Activated CD8-positive, alpha-beta memory T cell treated with anti-CD3 and anti-CD28 coated beads for 36 hours (primary cell): ENCODE data around the gene TSGA10. TPM values are rescaled to one million over a fixed set of nuclear protein-coding genes. Genes with fewer than 3 reads are reported as not detected.
"Not testable (repeated sequence)": the region's sequence is repeated elsewhere in the genome, so short reads cannot be mapped to it uniquely, and the experiment has no call there.

Experiments
- CTCF ChIA-PET: fragments of 350-600 bp; sonication (Branson Sonifier 250); formaldehyde crosslinking; loops from one replicate; lab custom pipeline; 2021; ENCODE audit warnings: antibody characterized with exemption; lab: Charles Lee
- POLR2A ChIA-PET: fragments of 350-600 bp; sonication (Branson Sonifier 250); formaldehyde crosslinking; loops from one replicate; lab custom pipeline; 2021; ENCODE audit warnings: antibody characterized with exemption; lab: Charles Lee
- total RNA-seq, 2 experiments: library from RNA; stranded (reverse); gene quantifications; one replicate each; pipeline ENCODE4 v1.2.3, GENCODE V29; 2021

Gene TSGA10
- total RNA-seq, 2 experiments from 2014 or later, result 4.7 to 7.1 TPM

- CTCF ChIA-PET, result interaction anchor here (1.3 kb wide), 1 partner anchor 10 kb away, joined by 4 read pairs; no protein-coding TSS in a partner anchor
- POLR2A ChIA-PET, result interaction anchor here (0.5 to 0.7 kb wide), 2 partner anchors 11 to 18 kb away, joined by 3 to 4 read pairs; partner anchors contain the start of genes LIPT1 and TSGA10
Measured at GRCh38 chr2:99166218-99166617, 11.5 kb upstream of the TSGA10 start.

GRCh38 chr2:99159594-99159993 is 4.9 kb upstream of the TSGA10 start:
- ChIA-PET POLR2A (no interaction called here), CTCF (no interaction called here)

GRCh38 chr2:99158599-99158998 is 3.9 kb upstream of the TSGA10 start:
- ChIA-PET POLR2A (no interaction called here), CTCF (no interaction called here)

GRCh38 chr2:99156891-99157290 is 2.1 kb upstream of the TSGA10 start:
- ChIA-PET POLR2A (no interaction called here), CTCF (interaction anchor here (1.6 kb wide), 1 partner anchor 10 kb away, joined by 4 read pairs; no protein-coding TSS in a partner anchor)

- POLR2A ChIA-PET, result interaction anchor here (1.0 to 2.5 kb wide), 3 partner anchors 12 to 15 kb away, joined by 3 to 20 read pairs (median 5); partner anchors contain the start of gene C2orf15
- CTCF ChIA-PET, result interaction anchor here (0.9 to 2.5 kb wide), 2 partner anchors 13 to 19 kb away, joined by 3 to 11 read pairs; partner anchors contain the start of gene C2orf15
Measured at GRCh38 chr2:99153921-99154604, 679 bp downstream of the TSGA10 start.

GRCh38 chr2:99152199-99152895 is 2.4 kb downstream of the TSGA10 start:
- POLR2A ChIA-PET, result no interaction called here

GRCh38 chr2:99150706-99151105 is 4.0 kb downstream of the TSGA10 start:
- ChIA-PET CTCF (no interaction called here), POLR2A (no interaction called here)

More at GRCh38 chr2:99152199-99152895, 2.4 kb downstream of the TSGA10 start:
- CTCF ChIA-PET, result no interaction called here

GRCh38 chr2:99141110-99142108 is 13.3 kb downstream of the TSGA10 start, which contains the start of gene C2orf15:
Gene C2orf15, plus strand, starts transcription at chr2:99141707. Its CDS starts 8,852 bp downstream, at chr2:99150559.
- ChIA-PET CTCF (interaction anchor here (0.7 to 2.2 kb wide), 4 partner anchors 14 to 62 kb away, joined by 3 to 11 read pairs (median 5); partner anchors contain the start of genes LIPT1 and TSGA10), POLR2A (interaction anchor here (0.6 to 2.1 kb wide), 6 partner anchors 8 to 628 kb away, joined by 3 to 20 read pairs (median 3); partner anchors contain the start of genes EIF5B, LIPT1 and TSGA10)

- CTCF ChIA-PET, result interaction anchor here (1.2 to 2.2 kb wide), 3 partner anchors 14 to 39 kb away, joined by 4 to 11 read pairs (median 6); partner anchors contain the start of genes LIPT1 and TSGA10
- POLR2A ChIA-PET, result interaction anchor here (0.6 to 2.1 kb wide), 5 partner anchors 9 to 627 kb away, joined by 3 to 20 read pairs (median 3); partner anchors contain the start of genes EIF5B, LIPT1 and TSGA10
Measured at GRCh38 chr2:99140860-99141109, 14.0 kb downstream of the TSGA10 start.

GRCh38 chr2:99140056-99140859 is 14.5 kb downstream of the TSGA10 start:
- POLR2A ChIA-PET, result interaction anchor here (0.6 to 2.1 kb wide), 4 partner anchors 15 to 627 kb away, joined by 3 to 20 read pairs (median 6); partner anchors contain the start of genes EIF5B, LIPT1 and TSGA10
- CTCF ChIA-PET, result interaction anchor here (1.2 to 2.2 kb wide), 3 partner anchors 15 to 40 kb away, joined by 4 to 11 read pairs (median 6); partner anchors contain the start of genes LIPT1 and TSGA10

- ChIA-PET POLR2A (no interaction called here), CTCF (no interaction called here)
Measured at GRCh38 chr2:99139003-99139402, 15.7 kb downstream of the TSGA10 start.

- POLR2A ChIA-PET, CTCF ChIA-PET: not testable (repeated sequence)
Measured at GRCh38 chr2:99135044-99135556, 19.6 kb downstream of the TSGA10 start.

- ChIA-PET POLR2A (no interaction called here), CTCF (no interaction called here)
Measured at GRCh38 chr2:99127981-99128380, 26.8 kb downstream of the TSGA10 start.

- ChIA-PET POLR2A (no interaction called here), CTCF (no interaction called here)
Measured at GRCh38 chr2:99112617-99113016, 42.1 kb downstream of the TSGA10 start.

GRCh38 chr2:99111945-99112344 is 42.8 kb downstream of the TSGA10 start:
- ChIA-PET POLR2A (no interaction called here), CTCF (no interaction called here)

GRCh38 chr2:99111236-99111635 is 43.5 kb downstream of the TSGA10 start:
- POLR2A ChIA-PET, result no interaction called here
- CTCF ChIA-PET, result no interaction called here

- POLR2A ChIA-PET, result no interaction called here
Measured at GRCh38 chr2:99106913-99107312, 47.8 kb downstream of the TSGA10 start.

GRCh38 chr2:99104006-99104405 is 50.7 kb downstream of the TSGA10 start:
- CTCF ChIA-PET, result no interaction called here
- POLR2A ChIA-PET, result no interaction called here

More at GRCh38 chr2:99106913-99107312, 47.8 kb downstream of the TSGA10 start:
- CTCF ChIA-PET, result no interaction called here
